Activated CD4-positive, CD25-positive, alpha-beta regulatory T cell treated with anti-CD3 and anti-CD28 coated beads, Interleukin-2, amount 50 U/mL, for 24 hours (primary cell): ENCODE data around the gene MAN1A2.

Source experiments
- ATAC-seq, 2 donors: fragments of 150-1000 bp; cut with Tn5 transposase; one replicate each; pipeline ENCODE4 v1.10.0; 2021; ENCODE audit warnings: mild to moderate bottlenecking in 1 of 2, moderate library complexity in 1 of 2

Gene MAN1A2

DNA sequence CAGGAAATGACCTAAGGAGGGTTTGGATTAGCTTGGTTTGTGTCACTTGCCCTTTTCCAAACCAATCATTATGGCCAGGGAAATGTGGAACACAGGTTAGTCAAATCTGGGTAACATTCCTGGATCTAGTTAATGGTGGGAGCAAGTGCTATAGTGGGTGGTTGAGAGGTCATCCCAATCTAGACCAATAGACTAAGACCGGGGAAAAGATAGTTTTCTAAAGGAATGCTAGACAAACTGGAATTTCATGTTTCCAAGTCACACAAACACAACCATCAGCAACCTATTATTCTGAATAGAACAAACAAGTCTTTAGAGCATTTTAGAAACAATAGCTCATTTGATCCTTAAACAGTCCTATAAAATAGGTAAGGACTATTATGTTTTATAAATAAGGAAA lies 4.3 kb upstream of the MAN1A2 start:
- no peak for ATAC-seq

DNA sequence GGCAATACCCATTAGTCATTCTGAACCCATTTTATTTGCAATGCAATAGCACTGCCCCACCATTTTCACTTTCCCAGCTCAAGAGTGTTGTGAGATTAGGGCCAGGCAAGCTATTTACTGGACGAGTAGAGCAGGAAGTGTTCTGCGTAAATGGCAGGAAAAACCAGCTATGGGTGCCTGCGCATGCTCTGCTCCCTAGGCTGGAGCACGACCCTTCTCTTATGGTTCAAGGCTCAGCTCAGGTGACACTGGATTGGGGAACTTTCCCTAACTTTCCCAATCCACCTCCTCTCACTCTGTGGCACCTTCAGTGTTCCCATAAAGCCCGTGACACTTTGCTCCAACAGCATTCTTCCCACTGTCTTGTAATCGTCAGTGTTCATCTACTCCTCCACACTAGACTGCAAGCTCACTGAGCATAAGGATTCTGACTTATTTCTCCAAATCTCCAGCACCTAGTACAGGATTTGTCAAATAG lies 3.6 kb upstream of the MAN1A2 start:
- ATAC-seq, result peak in 1 of 2 donors; percentile 11

DNA sequence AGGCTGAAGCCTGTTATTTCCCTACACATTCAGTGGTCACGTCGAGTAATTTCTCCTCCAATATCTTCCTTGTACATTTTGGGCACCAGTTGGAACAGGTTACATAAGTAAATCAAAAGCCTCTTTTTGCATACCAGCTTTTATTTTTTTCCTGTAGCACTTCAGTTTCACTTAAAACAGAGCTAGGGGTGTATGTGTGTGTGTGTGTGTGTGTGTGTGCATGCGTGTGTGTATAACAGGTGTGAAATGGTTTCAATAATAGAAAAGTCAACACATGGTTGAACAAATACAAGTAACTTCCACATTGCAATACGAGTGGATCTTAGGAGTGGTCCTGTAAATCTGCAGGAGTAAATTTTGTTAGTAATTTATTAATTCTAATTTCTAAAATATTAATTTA lies 3.0 kb upstream of the MAN1A2 start:
- no peak for ATAC-seq

DNA sequence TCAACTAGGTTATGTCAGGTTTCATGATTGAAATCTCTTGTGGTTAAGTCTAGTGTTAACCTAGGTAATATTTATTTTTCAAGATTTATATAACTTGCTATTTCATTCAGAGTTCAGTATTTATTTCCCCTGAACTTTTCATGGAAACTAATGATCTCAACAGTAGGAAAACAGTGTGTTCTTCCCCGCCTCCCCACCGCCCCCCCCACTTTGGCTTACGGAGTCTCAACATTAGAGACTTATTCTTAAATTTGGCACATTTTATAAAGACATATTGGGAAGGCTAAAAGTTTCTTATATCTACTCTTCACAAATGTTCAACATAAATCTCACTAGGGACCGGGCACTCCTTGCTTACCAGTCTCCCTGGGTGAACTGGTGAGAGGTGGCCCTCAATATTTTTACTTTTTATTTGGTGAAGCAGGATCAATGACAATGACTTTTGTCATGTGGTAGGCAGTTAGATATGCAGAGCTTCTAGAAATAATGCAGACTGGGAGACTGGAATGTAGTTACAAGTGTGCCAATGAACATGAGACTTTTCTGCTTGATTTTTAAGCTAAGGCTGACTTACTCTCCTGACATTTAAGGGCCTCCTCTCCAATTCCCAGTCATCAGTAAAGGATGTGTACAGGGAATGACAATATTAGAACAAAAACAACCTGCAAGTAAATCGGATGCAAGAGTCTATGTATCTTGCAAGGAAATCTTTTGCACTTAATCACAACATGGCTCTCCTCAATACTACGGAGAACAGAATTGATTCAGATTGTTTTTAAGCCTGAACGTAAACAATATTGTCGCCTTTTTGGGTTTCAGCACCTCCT lies 1.7 kb upstream of the MAN1A2 start:
- ATAC-seq, result no peak

DNA sequence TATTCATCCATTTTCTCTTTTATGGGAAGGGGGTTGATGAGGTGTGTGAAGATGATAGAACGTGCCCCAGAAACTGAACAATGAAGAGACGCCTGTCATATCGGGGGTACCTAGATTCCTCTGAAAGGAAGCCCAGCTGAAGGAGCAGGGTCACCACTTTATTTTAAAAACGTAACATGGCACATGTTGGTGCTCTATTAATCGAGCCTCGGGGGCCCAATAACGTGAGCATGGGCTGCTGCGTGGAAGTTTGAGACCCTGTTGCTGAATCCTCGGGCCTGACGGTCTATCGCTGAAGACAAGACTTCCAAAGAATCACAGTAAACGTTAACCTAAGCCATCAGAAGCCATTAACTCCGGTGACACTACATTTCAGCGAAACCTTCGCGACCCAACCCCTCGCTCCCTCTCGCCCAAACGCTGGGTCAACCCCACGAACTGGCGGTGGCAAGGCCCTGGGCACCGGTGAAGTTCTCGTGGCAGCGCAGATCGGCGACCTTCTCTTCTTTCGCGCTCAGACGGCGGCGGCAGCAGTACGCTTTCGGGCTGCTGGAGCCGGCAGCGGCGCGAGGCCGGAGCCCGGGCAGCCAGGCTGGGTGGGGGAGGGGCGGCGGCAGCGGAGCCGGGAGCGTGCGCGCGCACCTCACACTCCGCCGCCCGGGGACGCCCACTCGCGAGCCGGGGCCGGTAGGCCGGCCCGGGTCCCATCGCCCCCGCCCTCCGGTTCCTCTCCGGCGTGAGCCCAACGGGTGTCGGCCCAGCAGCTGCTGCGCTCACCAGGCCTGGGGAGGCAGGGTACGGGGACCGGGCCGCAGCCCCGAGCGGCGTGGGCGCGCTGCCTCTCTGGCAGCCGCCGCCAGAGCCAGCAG lies 838 bp upstream of the MAN1A2 start:
- peak; percentile 36 to 48 for ATAC-seq

DNA sequence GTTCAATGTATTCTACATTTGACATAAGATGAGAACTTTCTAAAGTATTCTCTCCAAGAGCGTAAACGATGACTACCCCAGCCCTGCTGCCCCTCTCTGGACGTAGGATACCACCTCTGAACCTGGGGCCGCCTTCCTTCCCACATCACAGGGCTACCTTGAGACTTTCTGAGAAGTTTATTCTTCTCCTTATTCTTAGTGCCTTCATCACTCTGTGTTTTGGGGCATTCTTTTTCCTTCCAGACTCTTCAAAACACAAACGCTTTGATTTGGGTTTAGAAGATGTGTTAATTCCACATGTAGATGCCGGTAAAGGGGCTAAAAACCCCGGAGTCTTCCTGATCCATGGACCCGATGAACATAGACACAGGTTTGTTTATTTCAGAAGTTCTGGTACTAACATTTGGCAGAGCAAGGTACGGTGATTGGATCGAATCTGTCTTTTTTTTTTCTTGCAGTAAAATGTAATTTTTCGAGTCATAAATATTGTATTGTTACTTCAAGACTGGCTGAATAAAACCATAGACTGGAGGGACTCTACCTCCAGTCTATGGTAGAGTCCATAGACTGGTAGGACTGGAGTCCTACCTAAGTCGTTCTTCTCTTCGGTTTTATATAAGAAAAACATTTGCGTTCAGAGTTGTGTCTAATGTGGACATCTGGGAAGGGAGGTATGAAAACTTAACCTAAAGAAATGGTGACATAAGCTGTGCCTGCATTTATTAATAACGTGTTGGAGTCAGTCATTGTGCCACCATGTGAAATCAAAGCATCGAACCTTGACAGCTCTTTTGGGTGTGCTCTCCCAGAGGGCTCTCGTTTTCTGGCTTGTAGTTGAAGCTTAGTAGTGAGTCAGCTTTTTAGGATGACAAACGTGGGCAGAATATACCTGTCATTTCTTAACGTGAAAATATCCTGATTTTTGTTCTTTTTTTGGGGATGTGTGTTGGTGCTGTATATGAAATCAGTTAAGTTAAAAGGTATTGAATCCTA lies 1.2 kb downstream of the MAN1A2 start:
- peak; percentile 17 to 33 for ATAC-seq

DNA sequence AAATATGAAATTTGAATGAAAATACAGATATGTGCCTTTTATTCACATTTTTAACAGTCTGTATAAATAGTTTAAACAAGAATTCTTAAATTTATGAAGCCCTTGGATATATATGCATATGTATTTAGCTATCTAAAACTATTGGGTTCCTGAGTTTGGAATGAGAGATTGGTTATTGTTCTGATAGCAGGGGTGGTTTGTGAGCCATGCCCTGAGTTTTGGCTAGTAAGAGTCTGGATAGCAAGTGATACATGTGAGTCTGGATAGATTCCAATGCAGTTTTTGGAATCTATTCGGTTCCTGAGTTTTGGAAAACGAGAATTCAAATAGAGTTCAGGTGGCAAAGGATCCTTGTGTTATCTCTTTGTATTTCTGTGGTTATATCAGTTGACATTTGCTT lies 2.8 kb downstream of the MAN1A2 start:
- ATAC-seq, result no peak

DNA sequence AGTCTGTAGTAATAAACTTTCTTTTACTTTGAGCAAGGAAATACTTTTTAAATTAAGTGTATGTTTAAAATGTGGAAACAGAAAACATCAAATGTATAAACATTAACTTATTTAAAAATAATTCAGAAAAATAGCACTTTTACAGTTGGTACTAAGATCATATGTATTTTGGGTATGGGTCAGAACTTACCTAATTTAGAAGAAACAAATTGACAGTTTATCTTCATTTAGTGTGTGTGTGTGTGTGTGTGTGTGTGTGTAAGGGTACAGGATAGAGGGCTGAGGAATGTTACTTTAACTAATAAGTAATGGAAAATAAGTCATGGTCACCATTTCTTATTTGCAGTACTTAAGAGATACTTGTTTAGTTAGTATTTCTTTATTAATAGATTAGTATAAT lies 3.3 kb downstream of the MAN1A2 start:
- ATAC-seq, result no peak

DNA sequence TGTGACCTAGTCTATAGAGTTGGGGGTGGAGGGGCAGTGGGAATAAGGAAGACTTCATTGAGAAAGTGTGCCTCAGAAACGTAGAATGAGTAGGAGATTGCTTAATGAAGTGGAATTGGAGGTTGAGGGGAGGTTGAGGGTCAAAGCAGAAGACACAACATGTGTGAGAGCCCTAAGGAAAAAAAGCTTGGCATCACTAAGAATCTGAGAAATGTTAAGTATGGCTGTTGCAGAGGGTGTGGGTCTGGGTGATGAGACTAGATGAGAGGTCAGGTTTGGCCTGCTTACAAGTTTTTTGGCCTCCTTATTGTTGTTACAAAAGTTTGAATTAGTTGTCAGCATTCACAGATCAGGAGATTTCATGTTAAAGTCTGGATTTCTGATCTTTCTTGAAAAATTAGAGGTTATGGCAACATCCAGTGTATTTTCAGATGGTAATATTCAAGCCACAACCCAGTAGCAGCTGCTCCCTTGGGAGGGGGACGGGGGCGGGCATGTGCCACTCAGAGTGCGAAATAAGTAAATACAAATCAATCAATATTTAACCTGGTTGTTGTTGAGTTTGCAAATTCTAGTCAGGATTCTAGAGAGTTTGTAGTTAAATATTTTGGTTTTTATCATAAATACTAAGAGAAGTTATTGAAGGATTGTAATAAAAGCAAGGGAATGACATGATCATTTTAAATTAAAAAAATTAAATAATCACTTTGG lies 4.3 kb downstream of the MAN1A2 start:
- ATAC-seq, result no peak

DNA sequence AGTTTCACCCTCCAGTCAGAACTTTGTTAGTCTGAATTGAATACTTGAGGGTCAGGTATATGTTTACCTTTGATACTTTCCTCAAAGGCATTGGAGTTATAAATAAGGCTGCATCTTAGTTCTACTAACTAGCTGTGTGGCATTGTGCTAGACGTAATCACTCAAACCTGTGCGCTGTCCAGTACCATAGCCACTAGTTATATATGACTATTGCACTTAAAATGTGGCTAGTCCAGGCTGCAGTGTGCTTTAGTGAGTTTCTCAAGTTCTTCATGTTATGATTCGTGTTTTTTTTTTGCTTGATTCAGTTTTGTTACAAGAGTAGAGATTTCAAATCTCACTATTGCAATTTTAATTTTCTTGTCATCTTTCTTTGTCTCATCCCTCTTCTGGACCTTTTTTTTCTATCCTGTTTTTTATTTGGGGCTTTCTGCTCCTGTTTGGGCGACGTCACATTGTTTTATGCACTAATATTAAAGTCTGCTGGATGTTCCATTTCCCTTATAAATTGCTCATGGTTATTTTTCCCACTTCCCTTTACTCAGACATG lies 5.7 kb downstream of the MAN1A2 start:
- ATAC-seq, result no peak

DNA sequence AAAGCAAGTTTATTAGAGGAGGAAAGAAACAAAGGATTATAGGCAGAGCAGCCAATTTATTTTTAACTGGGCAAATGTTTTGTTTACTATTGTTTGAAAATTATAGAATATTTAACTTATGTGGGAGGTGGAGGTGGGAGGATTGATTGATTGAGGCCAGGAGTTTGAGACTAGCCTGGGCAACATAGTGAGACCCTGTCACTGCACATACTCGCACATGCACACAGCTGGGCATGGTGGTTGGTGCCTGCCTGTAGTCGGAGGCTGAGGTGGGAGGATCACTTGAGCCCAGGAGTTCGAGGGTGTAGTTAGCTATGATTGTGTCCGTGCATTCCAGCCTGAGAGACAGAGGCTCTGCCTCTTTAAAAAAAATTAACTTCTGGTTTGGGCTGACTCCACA lies 6.7 kb downstream of the MAN1A2 start:
- no peak for ATAC-seq

DNA sequence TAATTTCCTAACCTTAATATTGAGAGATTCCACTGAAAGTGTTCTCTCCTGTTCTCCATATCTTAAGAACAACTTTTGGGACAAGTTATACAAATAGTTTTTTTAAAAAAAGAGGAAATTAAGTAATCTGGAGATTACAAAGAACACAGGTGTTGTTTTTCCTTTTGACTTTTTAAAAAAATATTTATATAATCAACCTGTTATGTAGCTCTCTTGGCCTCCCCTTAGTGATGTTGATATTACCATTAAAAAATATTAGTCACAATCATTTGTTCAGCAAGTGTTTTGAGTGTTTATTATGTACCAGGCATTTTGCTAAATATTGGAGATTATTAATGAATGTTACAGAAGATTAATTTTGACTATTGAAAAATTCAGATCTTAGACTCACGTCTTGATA lies 8.1 kb downstream of the MAN1A2 start:
- ATAC-seq, result no peak

DNA sequence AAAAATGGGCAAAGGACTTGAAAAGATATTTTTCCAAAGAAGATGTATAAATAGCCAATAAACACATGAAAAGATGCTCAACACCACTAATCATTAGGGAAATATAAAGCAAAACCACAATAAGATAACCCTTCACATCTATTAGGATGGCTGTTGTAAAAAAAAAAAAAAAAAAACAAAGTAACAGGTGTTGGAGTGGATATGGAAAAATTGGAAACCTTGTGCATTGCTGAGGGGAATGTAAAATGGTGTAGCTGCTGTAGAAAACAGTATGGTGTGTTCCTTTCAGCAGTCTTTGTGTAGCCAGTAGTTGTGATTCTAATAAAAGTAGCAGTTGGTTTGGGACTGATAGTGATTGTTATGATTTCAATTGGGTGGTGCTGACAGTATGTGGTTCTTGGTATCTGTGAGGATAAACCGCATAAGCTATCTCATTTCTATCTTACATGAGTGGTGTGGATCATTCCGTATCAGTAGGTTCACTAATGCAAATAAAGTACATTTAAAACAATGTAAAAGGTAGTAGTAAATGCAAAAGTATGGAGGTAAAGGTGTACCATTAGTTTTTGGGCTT lies 19.9 kb downstream of the MAN1A2 start:
- no peak for ATAC-seq

DNA sequence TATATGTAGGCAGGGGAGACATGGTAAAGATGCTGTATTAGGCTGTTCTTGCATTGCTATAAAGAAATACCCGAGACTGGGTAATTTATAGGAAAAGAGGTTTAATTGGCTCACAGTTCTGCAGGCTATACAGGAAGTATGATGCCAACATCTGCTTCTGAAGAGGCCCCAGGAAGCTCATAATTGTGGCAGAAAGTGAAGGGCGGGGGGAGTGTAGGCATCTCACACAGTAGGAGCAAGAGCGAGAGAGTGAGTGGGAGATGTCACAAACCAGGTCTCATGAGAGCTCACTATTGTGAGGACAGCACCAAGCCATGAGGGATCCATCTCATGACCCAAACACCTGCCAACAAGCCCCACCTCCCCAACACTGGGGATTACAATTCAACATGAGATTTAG lies 21.1 kb downstream of the MAN1A2 start:
- ATAC-seq, result peak in 1 of 2 donors; percentile 28

DNA sequence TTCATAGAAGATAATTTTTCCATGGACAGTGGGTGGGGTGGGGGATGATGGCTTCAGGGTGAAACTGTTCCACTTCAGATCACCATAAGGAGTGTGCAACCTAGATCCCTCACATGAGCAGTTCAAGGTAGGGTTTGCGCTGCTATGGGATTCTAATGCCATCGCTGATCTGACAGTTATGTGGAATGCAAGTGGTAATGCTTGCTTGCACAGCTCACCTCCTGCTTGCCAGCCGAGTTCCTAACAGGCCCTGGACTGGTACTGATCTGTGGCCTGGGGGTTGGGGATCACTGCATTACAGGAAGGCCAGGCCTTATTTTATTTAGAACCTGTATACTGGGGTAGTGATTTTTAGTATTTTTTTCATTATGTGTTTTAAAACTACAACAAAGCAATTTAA lies 22.0 kb downstream of the MAN1A2 start:
- no peak for ATAC-seq

DNA sequence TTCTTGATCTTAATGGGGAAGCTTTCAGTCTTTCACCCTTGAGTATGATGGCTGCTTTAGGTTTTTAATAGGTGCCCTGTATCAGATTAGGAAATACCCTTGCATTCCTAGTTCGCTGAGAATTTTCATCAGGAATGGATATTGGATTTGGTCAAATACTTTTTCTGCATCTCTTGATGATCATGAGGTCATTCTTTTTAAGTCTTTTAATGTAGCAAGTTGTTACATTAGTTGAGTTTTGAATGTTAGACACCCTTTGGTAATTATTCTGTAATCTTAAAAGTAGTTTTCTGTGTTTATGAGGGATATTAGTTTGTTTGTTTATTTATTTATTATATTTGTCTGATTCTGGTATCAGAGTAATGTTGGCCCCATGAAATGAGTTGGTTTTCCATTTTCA lies 22.5 kb downstream of the MAN1A2 start:
- no peak for ATAC-seq

DNA sequence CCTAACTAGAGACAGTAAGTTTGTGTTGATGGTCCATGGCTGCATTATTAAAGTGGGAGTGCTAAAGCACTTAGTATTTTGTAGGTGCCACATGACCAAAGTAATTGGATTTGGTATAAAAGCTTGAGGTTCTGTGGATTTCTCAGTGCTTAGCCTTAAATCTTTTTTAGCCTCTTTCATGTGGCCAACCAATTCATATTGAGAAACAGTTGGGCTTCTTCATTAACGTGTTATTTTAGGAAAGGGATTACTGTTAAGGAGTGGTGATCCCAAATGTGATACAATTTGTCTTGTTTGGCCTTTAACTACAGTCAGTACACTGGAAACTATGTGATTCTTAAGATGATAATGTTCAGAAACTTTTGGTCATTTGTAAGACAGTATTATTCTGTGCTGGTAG lies 25.5 kb downstream of the MAN1A2 start:
- no peak for ATAC-seq

DNA sequence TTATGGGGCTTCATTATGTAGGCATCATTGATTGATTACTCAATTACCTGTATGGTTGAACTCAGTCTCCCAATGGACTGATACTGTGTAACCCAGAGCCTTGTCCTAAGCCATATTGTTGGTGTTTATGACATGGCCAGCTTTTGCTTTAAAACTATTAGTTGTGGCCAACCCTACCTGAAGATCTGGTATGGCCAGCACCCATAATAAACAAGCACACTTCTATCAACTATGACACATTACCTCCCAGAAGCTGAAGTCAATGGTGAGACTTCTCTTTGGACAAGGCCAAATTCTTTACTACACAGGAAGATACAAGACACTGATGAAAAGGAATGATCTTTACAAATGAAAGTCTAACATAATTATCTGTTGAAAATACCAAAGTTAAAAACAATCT lies 28.8 kb downstream of the MAN1A2 start:
- no peak for ATAC-seq

DNA sequence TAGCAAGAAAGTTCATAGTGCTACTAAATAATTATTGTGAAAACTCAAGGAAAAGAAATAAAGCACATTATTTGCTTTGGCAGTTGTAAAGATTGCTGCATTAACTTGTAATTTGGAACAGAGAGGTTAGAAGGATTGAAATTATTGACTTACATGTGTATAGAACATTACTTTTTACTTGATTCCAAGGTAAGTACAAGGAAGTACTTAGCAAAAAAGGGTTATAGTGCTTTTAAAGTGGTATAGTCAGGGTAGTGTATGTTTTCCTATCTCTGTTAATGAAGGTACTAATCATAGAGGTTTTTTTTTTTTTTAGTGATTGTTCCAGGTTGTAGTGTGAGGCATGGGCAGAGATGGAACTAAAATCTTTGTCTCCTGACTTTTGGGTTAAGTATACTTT lies 29.4 kb downstream of the MAN1A2 start:
- ATAC-seq, result no peak

DNA sequence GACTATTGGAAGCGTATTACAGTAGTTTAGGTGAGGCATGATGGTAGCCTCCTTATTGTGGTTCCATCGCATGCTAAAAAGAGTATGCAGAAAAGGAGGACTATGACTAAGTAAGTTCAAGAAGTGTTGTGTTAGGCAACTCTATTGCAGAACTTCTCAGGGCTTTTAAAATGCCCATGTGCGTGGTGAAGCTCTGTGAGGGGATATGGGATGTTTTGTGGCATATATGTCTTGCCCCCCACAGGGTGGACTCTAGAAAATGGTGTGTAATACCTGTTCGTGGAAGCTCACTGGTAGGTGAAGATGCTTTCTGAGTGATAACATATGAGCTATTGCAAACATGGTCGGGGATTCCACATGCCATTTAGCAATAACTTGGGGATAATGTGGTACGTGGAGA lies 31.7 kb downstream of the MAN1A2 start:
- no peak for ATAC-seq

DNA sequence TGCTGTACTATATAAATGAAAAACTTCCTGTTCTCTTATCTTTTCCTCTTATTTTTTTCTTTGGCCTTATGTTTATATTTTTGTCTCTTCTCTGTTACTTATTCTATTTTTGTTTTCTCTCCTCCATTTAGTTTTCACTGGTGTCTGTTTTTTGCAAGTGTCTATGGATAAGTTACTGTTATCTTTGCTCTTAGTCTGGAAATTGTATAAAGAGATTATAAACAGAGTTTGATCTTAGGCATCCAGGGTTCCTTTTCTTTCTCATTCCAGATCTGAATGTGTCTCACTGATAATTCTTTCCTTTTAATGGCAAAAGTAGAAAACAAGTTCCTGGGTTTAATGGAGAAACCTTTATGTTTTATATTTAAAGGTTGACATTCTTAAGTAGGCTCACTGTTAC lies 34.5 kb downstream of the MAN1A2 start:
- no peak for ATAC-seq
